Smooth muscle cell (in vitro differentiated cells): ENCODE results near the gene PSD2. TPM values are rescaled to one million over a fixed set of nuclear protein-coding genes. Genes with fewer than 3 reads are reported as not detected.

Experiments
- DNase-seq: peaks from one replicate; lab custom pipeline; 2025; ENCODE audit not compliant: unreplicated experiment; lab: John Stamatoyannopoulos, UW
- H2AFZ ChIP-seq: fragments of 200-600 bp; sonication (generic); 2 replicates; pipeline ENCODE4 v1.6.0; 2016; ENCODE audit warnings: antibody characterized with exemption, low read depth, mild to moderate bottlenecking
- H3F3A ChIP-seq: fragments of 200-600 bp; sonication (generic); 2 replicates; pipeline ENCODE4 v1.6.0; 2017; ENCODE audit warnings: antibody characterized with exemption, low read depth
- H3K27ac ChIP-seq: fragments of 200-600 bp; sonication (generic); 2 replicates; pipeline ENCODE4 v1.5.1; 2016; ENCODE audit warnings: low read depth, mild to moderate bottlenecking
- H3K27me3 ChIP-seq: fragments of 200-600 bp; sonication (generic); 2 replicates; pipeline ENCODE4 v1.6.1; 2016; ENCODE audit warnings: low read depth, mild to moderate bottlenecking
- H3K36me3 ChIP-seq: fragments of 200-600 bp; sonication (generic); 2 replicates; pipeline ENCODE4 v1.5.1; 2016; ENCODE audit warnings: low read depth
- H3K4me1 ChIP-seq: fragments of 200-600 bp; sonication (generic); 2 replicates; pipeline ENCODE4 v1.5.1; 2016; ENCODE audit warnings: low read depth
- H3K4me2 ChIP-seq: fragments of 200-600 bp; sonication (generic); 2 replicates; pipeline ENCODE4 v1.6.0; 2016; ENCODE audit warnings: mild to moderate bottlenecking
- H3K4me3 ChIP-seq: fragments of 200-600 bp; sonication (generic); 2 replicates; pipeline ENCODE4 v1.5.1; 2016; ENCODE audit warnings: mild to moderate bottlenecking
- H3K79me2 ChIP-seq: fragments of 200-600 bp; sonication (generic); 2 replicates; pipeline ENCODE4 v1.6.0; 2016; ENCODE audit warnings: low read depth, mild to moderate bottlenecking
- H3K9ac ChIP-seq: fragments of 200-600 bp; sonication (generic); 2 replicates; pipeline ENCODE4 v1.6.0; 2016; ENCODE audit warnings: low read depth
- H3K9me3 ChIP-seq: fragments of 200-600 bp; sonication (generic); replicated peaks from 2 replicates; pipeline ENCODE4 v1.5.1; 2016; ENCODE audit warnings: low read depth
- H4K20me1 ChIP-seq: fragments of 200-600 bp; sonication (generic); 2 replicates; pipeline ENCODE4 v1.6.0; 2016; ENCODE audit warnings: low read depth
- CTCF ChIP-seq: fragments of 200-600 bp; sonication (generic); IDR thresholded peaks from 2 replicates; pipeline ENCODE4 v1.5.1; 2017; ENCODE audit warnings: borderline replicate concordance, mild to moderate bottlenecking, antibody characterized with exemption; ENCODE audit not compliant: insufficient read depth, poor library complexity, severe bottlenecking
- WGBS: methylation state at CpG from one replicate; pipeline ENCODE4 v1.1.7; 2016; ENCODE audit warnings: low lambda C conversion rate; 5-methylcytosine and 5-hydroxymethylcytosine counted together
- polyA plus RNA-seq: library from polyadenylated mRNA; unstranded; fragments of >200 nt; fragmentation: Nextera tagmentation; extraction: Ambion mirVana; gene quantifications from 2 replicates; pipeline ENCODE4 v1.2.1, GENCODE V29; 2016
- total RNA-seq: library from RNA; depleted of rRNA; stranded (reverse); fragments of >200 nt; gene quantifications from 2 replicates; pipeline ENCODE4 v1.2.3, GENCODE V29; 2014

The PSD2 gene
- total and polyA plus RNA-seq, 2 experiments from 2014 or later: 0.54 to 0.81 TPM

- TF ChIP-seq CTCF: no peak
- H3K27ac ChIP-seq: no peak overlapping the region
- DNase-seq: no peak
- H3F3A ChIP-seq: peaks cover 7% of the 10 kb centered on the region
- H3K9me3 ChIP-seq: no peaks in the 10 kb centered on the region
- peaks cover 30% of the 10 kb centered on the region for H3K4me1 ChIP-seq
- H3K4me3 ChIP-seq: no peak overlapping the region
- H4K20me1 ChIP-seq: no peaks in the 10 kb centered on the region
- no peak overlapping the region for H2AFZ ChIP-seq
- no peaks in the 10 kb centered on the region for H3K27me3 ChIP-seq
- WGBS: 27% methylated on average over 26 of the region's 27 CpGs
- H3K79me2 ChIP-seq: no peaks in the 10 kb centered on the region
- H3K9ac ChIP-seq: no peak overlapping the region
- peak overlapping the region; percentile 88 for H3K4me2 ChIP-seq
- H3K36me3 ChIP-seq: no peaks in the 10 kb centered on the region
These were observed 47.1 kb upstream of the PSD2 start for GRCh38 chr5:139748505-139748826.

GRCh38 chr5:139749242-139749641 is 46.4 kb upstream of the PSD2 start:
- 93% methylated on average over 2 of the region's 2 CpGs for WGBS
- peaks cover 7% of the 10 kb centered on the region for H3F3A ChIP-seq

GRCh38 chr5:139751236-139751635 is 44.4 kb upstream of the PSD2 start:
- 100% methylated on average over 1 of the region's 1 CpG for whole genome bisulfite sequencing

More at GRCh38 chr5:139749242-139749641, 46.4 kb upstream of the PSD2 start:
- Histone ChIP-seq H3K36me3 (no peaks in the 10 kb centered on the region), H2AFZ (no peak overlapping the region), H3K79me2 (no peaks in the 10 kb centered on the region), H3K9me3 (no peaks in the 10 kb centered on the region), H3K27ac (no peak overlapping the region), H3K4me1 (peaks cover 30% of the 10 kb centered on the region), H3K27me3 (no peaks in the 10 kb centered on the region), H4K20me1 (no peaks in the 10 kb centered on the region), H3K4me3 (no peak overlapping the region), H3K9ac (no peak overlapping the region), H3K4me2 (no peak overlapping the region)
- no peak for TF ChIP-seq CTCF
- DNase-seq: no peak

More at GRCh38 chr5:139751236-139751635, 44.4 kb upstream of the PSD2 start:
- Histone ChIP-seq H3K27me3 (peaks cover 13% of the 10 kb centered on the region), H3K9me3 (no peaks in the 10 kb centered on the region), H4K20me1 (no peaks in the 10 kb centered on the region), H3K36me3 (no peaks in the 10 kb centered on the region), H3K4me1 (peaks cover 24% of the 10 kb centered on the region), H3K4me2 (no peak overlapping the region), H3K27ac (no peak overlapping the region), H3F3A (peaks cover under 1% of the 10 kb centered on the region), H3K79me2 (no peaks in the 10 kb centered on the region), H2AFZ (no peak overlapping the region), H3K4me3 (no peak overlapping the region), H3K9ac (no peak overlapping the region)
- DNase-seq: no peak
- no peak for TF ChIP-seq CTCF
